CD4-positive, alpha-beta T cell (primary cell): ENCODE measurements around the gene ZNF853. TPM values are rescaled to one million over a fixed set of nuclear protein-coding genes. Genes with fewer than 3 reads are reported as not detected.
A peak's percentile ranks its signal among the peaks of the same experiment; 100 is the strongest.

Experiments
- ATAC-seq: fragments of 200-7000 bp; cut with Tn5 transposase; one replicate; pipeline ENCODE4 v1.10.0; 2022; ENCODE audit warnings: mild to moderate bottlenecking; ENCODE audit not compliant: poor library complexity
- CTCF ChIA-PET: fragments of 350-600 bp; sonication (Branson Sonifier 250); formaldehyde crosslinking; loops from one replicate; lab custom pipeline; 2021; ENCODE audit warnings: antibody characterized with exemption, inconsistent platforms; lab: Charles Lee
- POLR2A ChIA-PET: fragments of 350-600 bp; sonication (Branson Sonifier 250); formaldehyde crosslinking; loops from one replicate; lab custom pipeline; 2021; ENCODE audit warnings: antibody characterized with exemption, inconsistent platforms; lab: Charles Lee
- DNase-seq, 14 experiments: peaks; one replicate each; pipeline ENCODE4 v3.0.0-alpha.2; 2013 to 2020; ENCODE audit warnings: mixed read lengths in 2 of 14
- H3K27ac ChIP-seq, 2 donors: one replicate each; pipeline versions ENCODE4 v1.5.1 to v1.7.0; 2013; ENCODE audit warnings: low read length in 2 of 2, low read depth in 1 of 2, mild to moderate bottlenecking in 1 of 2
- H3K27me3 ChIP-seq, 2 experiments: 1 replicate in 1 of 2; 2 replicates in 1 of 2; pipeline versions ENCODE4 v1.6.1 to v1.7.0; 2013; ENCODE audit warnings: low read length in 2 of 2, control low read depth in 1 of 2, mild to moderate bottlenecking in 1 of 2, moderate library complexity in 1 of 2; ENCODE audit not compliant: insufficient read depth in 2 of 2, control insufficient read depth in 1 of 2
- H3K36me3 ChIP-seq: one replicate; pipeline ENCODE4 v1.6.1; 2013; ENCODE audit warnings: low read length, control low read depth; ENCODE audit not compliant: insufficient read depth
- H3K4me1 ChIP-seq: one replicate; pipeline ENCODE4 v1.6.1; 2013; ENCODE audit warnings: low read length, control low read depth; ENCODE audit not compliant: insufficient read depth
- H3K4me3 ChIP-seq: one replicate; pipeline ENCODE4 v1.5.1; 2013; ENCODE audit warnings: mild to moderate bottlenecking, low read length, moderate library complexity
- H3K9me3 ChIP-seq, 2 experiments: 1 replicate in 1 of 2; 2 replicates in 1 of 2; pipeline versions ENCODE4 v1.6.1 to v1.7.0; 2013; ENCODE audit warnings: low read length in 2 of 2, mild to moderate bottlenecking in 2 of 2, control low read depth in 1 of 2, moderate library complexity in 1 of 2; ENCODE audit not compliant: control insufficient read depth in 1 of 2, insufficient read depth in 1 of 2
- H3K27ac Mint-ChIP-seq: one replicate; pipeline ENCODE4 v1.8.0; 2020; ENCODE audit warnings: mixed read lengths
- H3K27me3 Mint-ChIP-seq: one replicate; pipeline ENCODE4 v1.8.0; 2021; ENCODE audit warnings: mixed read lengths
- H3K36me3 Mint-ChIP-seq: one replicate; pipeline ENCODE4 v1.8.0; 2021; ENCODE audit warnings: low read depth, mixed read lengths
- H3K4me1 Mint-ChIP-seq: one replicate; pipeline ENCODE4 v1.8.0; 2021; ENCODE audit warnings: low read depth, mixed read lengths
- H3K4me3 Mint-ChIP-seq: one replicate; pipeline ENCODE4 v1.8.0; 2020; ENCODE audit warnings: mild to moderate bottlenecking, mixed read lengths
- H3K9me3 Mint-ChIP-seq: one replicate; pipeline ENCODE4 v1.8.0; 2020; ENCODE audit warnings: mixed read lengths
- intact Hi-C, 2 experiments: fragments of 100-400 bp; cut with DNase I in 1 of 2; cut with micrococcal nuclease in 1 of 2; formaldehyde crosslinking; loops; one replicate each; pipeline versions ENCODE4 v1.15.1 to v1.9.0; 2023 to 2025; cut with DNase I, micrococcal nuclease
- total RNA-seq, 174 experiments: library from RNA in 2 of 174; stranded (reverse) in 2 of 174; gene quantifications; one replicate each; pipeline ENCODE4 v1.2.3 and lab custom pipeline; 2021 to 2026
- TF ChIP-seq, protein P1 (sequence below): fragments of 200-600 bp; IDR thresholded peaks from one replicate; pipeline ENCODE4 v1.8.0; 2022; ENCODE audit warnings: antibody characterized with exemption, mild to moderate bottlenecking

Gene ZNF853
- total RNA-seq, 2 experiments from 2014 or later = 2.5 to 2.7 TPM

DNA sequence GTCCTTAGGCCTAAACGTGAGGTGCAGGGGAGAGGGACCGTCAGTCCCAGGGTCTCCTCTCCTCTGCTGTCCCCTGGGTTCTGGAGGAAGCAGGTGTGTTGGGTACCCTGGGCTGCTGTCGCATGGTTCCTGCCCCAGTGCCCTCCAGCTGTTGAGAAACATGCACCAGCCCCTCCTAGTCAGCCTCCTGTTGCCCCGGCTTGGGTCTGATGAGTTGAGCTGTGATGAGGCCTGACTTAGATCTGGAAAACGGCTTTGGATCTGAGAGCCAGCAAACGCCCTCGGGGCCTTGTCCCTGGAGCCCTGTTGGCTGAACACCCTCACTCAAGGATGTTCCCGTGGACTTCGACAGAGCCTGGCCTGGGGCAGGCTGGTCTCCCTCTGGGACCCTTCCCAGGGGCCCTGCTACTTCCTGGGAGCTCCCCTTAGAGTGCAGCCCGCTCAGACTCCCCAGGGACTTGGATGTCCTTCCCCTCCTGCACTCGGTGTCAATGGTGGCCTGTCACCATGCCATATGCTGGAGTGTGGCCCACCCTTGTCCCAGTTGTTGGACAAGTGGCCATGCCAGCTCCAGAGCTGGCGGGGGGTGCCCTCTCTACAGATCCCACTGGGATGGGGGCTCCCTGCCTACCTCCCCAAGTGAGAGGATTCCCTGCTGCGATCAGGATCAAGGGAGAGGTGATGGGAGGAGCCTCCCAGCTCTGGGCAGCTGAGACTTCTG lies 34.0 kb downstream of the ZNF853 start:
- Mint-ChIP-seq H3K4me3 (no peak overlapping the region), H3K36me3 (peaks cover 70% of the 10 kb centered on the region), H3K4me1 (no peaks in the 10 kb centered on the region), H3K27me3 (no peaks in the 10 kb centered on the region), H3K27ac (no peak overlapping the region), H3K9me3 (no peaks in the 10 kb centered on the region)
- no peak overlapping the region for H3K4me3 ChIP-seq
- ChIA-PET POLR2A (no interaction called here), CTCF (no interaction called here)
- DNase-seq = peak in 1 of 14 experiments; percentile 2
- intact Hi-C loops = no loop called here
- TF ChIP-seq, protein P1, sequence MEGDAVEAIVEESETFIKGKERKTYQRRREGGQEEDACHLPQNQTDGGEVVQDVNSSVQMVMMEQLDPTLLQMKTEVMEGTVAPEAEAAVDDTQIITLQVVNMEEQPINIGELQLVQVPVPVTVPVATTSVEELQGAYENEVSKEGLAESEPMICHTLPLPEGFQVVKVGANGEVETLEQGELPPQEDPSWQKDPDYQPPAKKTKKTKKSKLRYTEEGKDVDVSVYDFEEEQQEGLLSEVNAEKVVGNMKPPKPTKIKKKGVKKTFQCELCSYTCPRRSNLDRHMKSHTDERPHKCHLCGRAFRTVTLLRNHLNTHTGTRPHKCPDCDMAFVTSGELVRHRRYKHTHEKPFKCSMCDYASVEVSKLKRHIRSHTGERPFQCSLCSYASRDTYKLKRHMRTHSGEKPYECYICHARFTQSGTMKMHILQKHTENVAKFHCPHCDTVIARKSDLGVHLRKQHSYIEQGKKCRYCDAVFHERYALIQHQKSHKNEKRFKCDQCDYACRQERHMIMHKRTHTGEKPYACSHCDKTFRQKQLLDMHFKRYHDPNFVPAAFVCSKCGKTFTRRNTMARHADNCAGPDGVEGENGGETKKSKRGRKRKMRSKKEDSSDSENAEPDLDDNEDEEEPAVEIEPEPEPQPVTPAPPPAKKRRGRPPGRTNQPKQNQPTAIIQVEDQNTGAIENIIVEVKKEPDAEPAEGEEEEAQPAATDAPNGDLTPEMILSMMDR = no peak
- H3K36me3 ChIP-seq = peaks cover 58% of the 10 kb centered on the region
- peaks cover 0 to 58% of the 10 kb centered on the region in 2 experiments for H3K9me3 ChIP-seq
- no peak overlapping the region for H3K27ac ChIP-seq
- H3K27me3 ChIP-seq = no peaks in the 10 kb centered on the region
- no peaks in the 10 kb centered on the region for H3K4me1 ChIP-seq
- no peak for ATAC-seq

DNA sequence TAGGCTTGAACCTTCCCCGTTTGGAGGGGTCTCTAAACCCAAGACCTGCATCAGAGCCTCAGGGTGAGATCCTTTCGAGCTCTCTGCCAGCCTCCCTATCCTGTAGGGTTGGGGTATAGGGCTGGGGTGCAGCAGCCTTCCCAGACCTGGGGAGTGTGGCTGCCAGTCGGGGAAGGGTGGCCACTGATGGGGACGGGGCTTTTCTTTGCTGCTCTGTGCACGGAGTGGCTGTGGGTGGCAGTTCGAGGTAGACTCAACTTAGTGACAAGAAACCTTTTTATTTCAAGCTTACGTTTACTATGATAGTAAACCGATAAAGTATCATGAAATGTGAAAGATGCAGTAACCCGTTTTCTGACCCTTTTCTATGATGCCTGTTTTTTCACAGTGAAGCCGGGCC lies 34.7 kb downstream of the ZNF853 start:
- ATAC-seq = no peak
- Histone ChIP-seq H3K4me3 (no peak overlapping the region), H3K27ac (no peak overlapping the region), H3K27me3 (no peaks in the 10 kb centered on the region), H3K9me3 (peaks cover 0 to 58% of the 10 kb centered on the region in 2 experiments), H3K36me3 (peaks cover 57% of the 10 kb centered on the region), H3K4me1 (no peaks in the 10 kb centered on the region)
- Mint-ChIP-seq H3K9me3 (no peaks in the 10 kb centered on the region), H3K4me3 (no peak overlapping the region), H3K4me1 (no peaks in the 10 kb centered on the region), H3K27me3 (no peaks in the 10 kb centered on the region), H3K36me3 (peaks cover 68% of the 10 kb centered on the region), H3K27ac (no peak overlapping the region)
- CTCF ChIA-PET = no interaction called here
- intact Hi-C loops = no loop called here
- POLR2A ChIA-PET = no interaction called here
- DNase-seq = peak in 1 of 14 experiments; percentile 1
- TF ChIP-seq, protein P1 = no peak

GRCh38 chr7:6650521-6651011 lies 35.2 kb downstream of the ZNF853 start:
- ChIA-PET POLR2A (no interaction called here), CTCF (no interaction called here)
- TF ChIP-seq, protein P1 = no peak
- Mint-ChIP-seq H3K4me3 (no peak overlapping the region), H3K4me1 (no peaks in the 10 kb centered on the region), H3K27me3 (no peaks in the 10 kb centered on the region), H3K36me3 (peaks cover 73% of the 10 kb centered on the region), H3K27ac (no peak overlapping the region), H3K9me3 (no peaks in the 10 kb centered on the region)
- no peaks in the 10 kb centered on the region for H3K4me1 ChIP-seq
- intact Hi-C loops = no loop called here
- H3K27me3 ChIP-seq = no peaks in the 10 kb centered on the region
- peak in 1 of 14 experiments; percentile 1 for DNase-seq
- ATAC-seq = no peak
- H3K4me3 ChIP-seq = no peak overlapping the region
- H3K9me3 ChIP-seq = peaks cover 0 to 58% of the 10 kb centered on the region in 2 experiments
- no peak overlapping the region for H3K27ac ChIP-seq
- peaks cover 61% of the 10 kb centered on the region for H3K36me3 ChIP-seq
